NCI-H128 (cell line): ENCODE results near the gene FAM171A1.
"Not testable (repeated sequence)": the region's sequence is repeated elsewhere in the genome, so short reads cannot be mapped to it uniquely, and the experiment has no call there.

Source experiments
- DNase-seq: peaks from one replicate; lab custom pipeline; 2025; ENCODE audit not compliant: unreplicated experiment; lab: John Stamatoyannopoulos, UW

The FAM171A1 gene

GRCh38 chr10:15220445-15220844 lies 150.6 kb downstream of the FAM171A1 start:
- no peak for DNase-seq

DNA sequence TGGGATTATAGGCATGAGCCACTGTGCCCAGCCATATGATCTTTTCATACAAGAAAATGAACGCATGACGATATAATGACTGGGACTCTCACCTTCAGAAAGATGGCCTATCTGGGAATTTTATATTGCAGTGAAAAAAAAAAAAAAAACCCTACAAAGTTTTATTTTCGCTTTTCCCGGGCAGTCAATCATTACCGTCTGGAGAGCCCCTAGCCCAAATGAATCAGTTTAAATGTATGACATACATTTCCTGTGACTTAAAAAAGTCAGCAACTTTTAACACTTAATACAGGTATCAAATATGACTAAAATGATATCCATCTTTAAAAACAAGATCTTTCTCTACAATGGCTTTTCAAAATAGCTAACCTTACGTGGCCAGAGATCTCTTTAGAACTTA lies 154.4 kb downstream of the FAM171A1 start:
- no peak for DNase-seq

DNA sequence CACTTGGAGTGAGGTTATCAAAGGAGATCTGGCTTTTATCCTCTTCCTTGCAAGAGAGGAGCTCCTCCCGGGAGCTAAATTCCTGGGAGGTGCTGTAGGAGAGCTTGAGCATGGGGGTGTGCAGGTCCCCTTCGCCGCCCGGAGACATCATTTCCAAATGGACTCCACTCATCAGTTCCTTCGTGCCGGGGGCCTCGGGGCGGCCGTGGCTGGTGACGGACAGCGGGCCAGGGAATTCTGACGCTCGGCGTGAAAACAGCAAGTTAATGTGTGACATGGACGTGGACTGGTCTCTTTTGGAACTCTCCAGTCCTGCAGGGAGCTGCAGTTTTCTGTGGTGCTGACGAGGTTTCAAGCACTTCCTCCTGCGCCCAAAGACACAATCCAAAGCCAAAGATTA lies 156.9 kb downstream of the FAM171A1 start:
- no peak for DNase-seq

DNA sequence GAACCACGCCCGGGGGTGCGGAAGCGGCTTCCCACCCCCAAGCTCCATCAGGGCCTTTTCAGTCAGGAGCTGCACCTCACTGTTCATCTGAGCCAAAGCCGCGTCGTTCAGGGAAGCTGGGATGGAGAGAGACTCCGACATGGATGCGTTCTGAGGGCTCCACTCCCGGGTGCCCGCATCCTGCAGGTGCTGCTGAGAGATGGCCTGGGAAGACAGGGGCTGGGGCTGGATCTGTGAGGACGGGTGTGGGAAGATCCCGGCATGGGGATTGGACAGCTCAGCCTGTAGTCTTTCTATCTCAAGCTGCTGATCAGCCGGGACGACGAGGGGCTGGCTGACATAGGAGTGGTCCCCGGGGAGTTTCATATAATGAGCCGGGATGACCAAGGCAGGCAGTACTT lies 157.6 kb downstream of the FAM171A1 start:
- DNase-seq, result no peak

DNA sequence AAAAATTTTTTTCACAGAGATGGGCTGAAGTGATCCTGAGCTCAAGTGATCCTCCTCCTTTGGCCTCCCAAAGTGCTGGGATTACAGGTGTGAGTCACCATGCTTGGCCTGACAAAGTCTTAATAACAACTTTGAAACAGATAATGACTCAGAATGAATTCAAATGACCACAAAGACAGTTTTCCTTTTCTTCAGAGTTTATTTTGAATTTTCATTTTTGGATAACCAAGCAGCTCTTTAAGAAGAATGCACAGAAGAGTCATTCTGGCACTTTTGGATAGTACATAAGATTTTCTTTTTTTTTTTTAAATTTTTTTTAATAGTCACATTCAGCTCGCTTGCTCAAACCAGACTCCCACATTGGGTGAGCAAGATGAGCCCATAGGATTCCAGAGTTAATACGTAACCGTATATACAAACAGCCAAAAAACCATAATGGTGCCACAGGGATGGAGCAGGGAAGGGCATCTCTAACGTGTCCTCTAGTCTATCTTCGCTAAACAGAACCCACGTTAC lies 159.6 kb downstream of the FAM171A1 start:
- DNase-seq, result no peak

- no peak for DNase-seq
Measured at GRCh38 chr10:15210521-15210920, 160.6 kb downstream of the FAM171A1 start.

GRCh38 chr10:15209827-15210509 lies 161.1 kb downstream of the FAM171A1 start:
- peak; percentile 28 for DNase-seq

GRCh38 chr10:15208221-15208620 lies 162.9 kb downstream of the FAM171A1 start:
- no peak for DNase-seq

GRCh38 chr10:15207410-15207809 lies 163.7 kb downstream of the FAM171A1 start:
- DNase-seq, result not testable (repeated sequence)

DNA sequence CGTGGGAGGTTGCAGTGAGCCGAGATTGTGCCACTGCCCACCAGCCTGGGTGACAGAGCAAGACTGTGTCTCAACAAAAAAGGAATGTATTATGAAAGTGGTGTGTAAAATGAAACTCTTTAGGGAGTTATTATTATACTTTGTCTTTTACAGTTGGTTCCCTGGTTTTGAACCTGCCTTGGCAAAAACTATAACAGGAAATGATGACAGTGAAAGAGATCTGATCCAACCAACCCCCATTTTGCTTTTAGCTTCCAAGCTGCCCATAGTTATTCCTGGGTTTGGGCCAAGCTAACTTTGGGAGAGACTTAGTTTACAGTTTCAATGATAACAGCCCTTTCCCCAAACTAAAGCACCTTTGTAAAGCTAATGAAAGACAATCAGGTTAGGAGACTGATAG lies 168.4 kb downstream of the FAM171A1 start:
- DNase-seq, result no peak

DNA sequence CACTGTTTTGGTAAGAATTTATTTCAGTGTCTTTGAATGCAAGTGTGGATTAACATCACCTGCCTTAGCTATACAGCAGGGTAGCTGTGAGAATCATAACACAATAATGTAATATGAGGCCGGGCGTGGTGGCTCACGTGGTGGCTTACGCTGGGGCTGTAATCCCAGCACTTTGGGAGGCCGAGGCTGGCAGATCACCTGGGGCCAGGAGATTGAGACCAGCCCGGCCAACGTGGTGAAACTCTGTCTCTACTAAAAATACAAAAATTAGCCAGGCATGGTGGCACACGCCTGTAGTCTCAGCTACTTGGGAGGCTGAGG lies 168.8 kb downstream of the FAM171A1 start:
- not testable (repeated sequence) for DNase-seq

- no peak for DNase-seq
Measured at GRCh38 chr10:15201589-15202300, 169.3 kb downstream of the FAM171A1 start.

- DNase-seq, result no peak
Measured at GRCh38 chr10:15200626-15201025, 170.5 kb downstream of the FAM171A1 start.

- no peak for DNase-seq
Measured at GRCh38 chr10:15197911-15198310, 173.2 kb downstream of the FAM171A1 start.

DNA sequence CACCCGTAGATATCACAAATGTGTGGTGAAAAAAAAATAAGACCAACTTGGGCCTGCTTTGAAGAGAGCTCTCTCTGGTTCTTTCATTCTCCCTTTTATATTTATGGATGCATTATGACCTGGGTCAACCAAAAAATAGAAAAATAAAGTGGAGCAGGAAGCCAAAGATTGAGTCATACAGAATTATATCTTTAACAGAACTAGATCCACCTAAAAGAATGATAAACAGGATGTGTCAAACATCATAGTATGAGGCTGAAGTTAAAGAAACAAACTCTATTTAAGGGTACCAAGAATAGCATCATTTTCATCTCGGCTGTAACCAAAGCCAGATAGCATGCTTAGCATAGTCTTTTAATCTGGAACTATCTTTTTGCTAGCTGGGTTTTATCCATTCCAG lies 173.8 kb downstream of the FAM171A1 start:
- DNase-seq, result no peak

DNA sequence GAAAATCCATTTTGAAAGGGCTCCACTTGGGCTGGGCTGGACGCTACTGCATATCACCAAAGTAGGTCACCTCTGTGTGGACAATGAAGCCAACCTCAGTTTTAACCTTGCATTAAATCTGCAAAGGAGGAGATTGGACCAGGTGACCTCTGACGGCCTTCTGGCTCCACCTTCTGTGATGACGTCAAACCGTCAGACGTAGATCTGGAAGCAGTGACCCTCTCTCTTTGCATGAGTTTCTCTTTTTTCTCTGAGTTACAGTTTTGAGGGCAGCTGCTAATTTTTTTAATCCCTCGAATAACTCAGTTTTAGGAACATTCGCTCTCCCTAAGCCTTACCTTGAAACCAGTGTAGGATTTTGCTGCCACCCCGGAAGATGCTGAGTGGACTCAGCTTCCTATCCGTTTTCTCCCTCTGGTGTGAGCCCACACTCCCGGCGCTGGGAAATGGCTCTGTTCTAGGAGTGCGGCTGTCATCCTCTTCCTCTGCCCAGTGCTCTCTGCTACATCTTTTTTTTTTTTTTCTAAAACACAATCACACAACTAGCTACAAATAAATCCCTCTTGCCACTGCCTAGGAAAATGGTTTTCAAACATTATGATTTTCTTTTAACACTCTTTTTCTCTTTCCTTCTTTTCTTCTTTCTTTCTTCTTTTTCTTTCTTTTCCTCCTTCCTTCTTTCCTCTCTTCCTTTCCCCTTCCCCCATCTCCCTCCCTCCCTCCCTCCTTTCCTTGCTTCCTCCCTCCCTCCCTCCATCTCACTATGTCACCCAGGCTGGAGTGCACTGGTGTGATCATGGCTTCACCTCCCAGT lies 174.9 kb downstream of the FAM171A1 start:
- no peak for DNase-seq

GRCh38 chr10:15189133-15189885 lies 181.8 kb downstream of the FAM171A1 start:
- no peak for DNase-seq

- DNase-seq, result no peak
Measured at GRCh38 chr10:15188603-15189002, 182.5 kb downstream of the FAM171A1 start.

GRCh38 chr10:15183689-15184481 lies 187.2 kb downstream of the FAM171A1 start:
- DNase-seq, result no peak

DNA sequence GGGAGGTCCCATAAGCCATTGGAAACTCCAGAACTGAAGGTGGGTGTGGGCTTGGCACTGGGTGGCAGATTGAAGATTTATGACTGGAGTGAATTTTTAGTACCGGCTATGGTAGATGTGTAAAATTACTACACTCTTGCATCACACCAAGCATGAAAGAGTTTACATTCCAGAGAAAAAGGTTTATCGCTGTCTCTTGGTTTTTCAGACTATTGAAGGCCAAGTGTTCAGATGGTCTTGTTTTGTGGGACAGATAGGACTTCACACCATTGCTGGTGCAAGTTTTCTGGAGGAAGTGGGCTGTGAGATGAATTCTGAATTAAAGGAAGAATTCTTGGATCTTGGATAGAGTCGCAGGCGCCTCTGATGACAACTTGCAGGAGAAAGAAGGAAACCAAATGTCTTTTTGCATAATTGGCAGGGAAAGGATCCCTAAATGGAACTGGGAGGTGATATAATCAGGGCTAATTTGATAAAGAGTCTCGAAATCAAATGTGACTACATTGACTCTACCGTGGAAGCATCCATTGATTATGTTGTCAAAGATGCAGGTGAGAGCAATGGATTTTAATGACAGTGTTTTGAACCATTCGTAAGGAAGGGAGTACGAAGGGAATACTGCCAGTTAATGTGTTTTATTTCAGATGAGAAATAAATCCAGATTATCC lies 188.4 kb downstream of the FAM171A1 start:
- DNase-seq, result no peak
